22Rv1 (cell line): ENCODE results near the gene DOC2B.
A peak's percentile ranks its signal among the peaks of the same experiment; 100 is the strongest.
"Not testable (repeated sequence)": the region's sequence is repeated elsewhere in the genome, so short reads cannot be mapped to it uniquely, and the experiment has no call there.

Experiments used
- H3K27ac ChIP-seq: fragments of 450-650 bp; 2 replicates; pipeline ENCODE4 v1.5.1; 2017
- CTCF ChIP-seq: fragments of 450-650 bp; IDR thresholded peaks from 2 replicates; pipeline ENCODE4 v1.5.1; 2017; ENCODE audit warnings: mild to moderate bottlenecking

Gene DOC2B

DNA sequence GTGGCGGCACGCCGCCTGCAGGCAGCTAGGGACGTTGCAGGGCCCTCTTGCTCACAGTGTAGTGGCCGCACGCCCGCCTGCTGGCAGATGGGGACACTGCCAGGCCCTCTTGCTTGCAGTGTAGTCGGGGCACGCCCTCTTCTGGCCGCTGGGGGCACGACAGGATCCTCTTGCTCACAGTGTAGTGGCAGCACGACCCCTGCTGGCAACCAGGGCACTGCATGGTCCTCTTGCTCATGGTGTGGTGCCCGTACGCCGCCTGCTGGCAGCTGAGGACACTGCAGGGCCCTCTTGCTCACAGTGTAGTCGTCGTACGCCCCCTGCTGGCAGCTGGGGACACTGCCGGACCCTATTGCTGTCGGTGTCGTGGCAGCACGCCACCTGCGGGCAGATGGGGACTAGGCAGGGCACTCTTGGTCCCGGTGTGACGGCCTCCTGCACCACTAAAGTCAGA lies 47.1 kb downstream of the DOC2B start:
- not testable (repeated sequence) for H3K27ac ChIP-seq
- peak; percentile 14; the same call in 1 of the 2 replicates for TF ChIP-seq CTCF

GRCh38 chr17:133932-134331 lies 47.5 kb downstream of the DOC2B start:
- TF ChIP-seq CTCF, result peak; percentile 28
- not testable (repeated sequence) for H3K27ac ChIP-seq

GRCh38 chr17:118339-118917 lies 63.0 kb downstream of the DOC2B start:
- H3K27ac ChIP-seq, result not testable (repeated sequence)

GRCh38 chr17:113111-113510 lies 68.3 kb downstream of the DOC2B start:
- not testable (repeated sequence) for H3K27ac ChIP-seq
